Measurements from ENCODE around the gene MYO9A.

The MYO9A gene

GRCh38 chr15:71939981-71940588, 177.9 kb downstream of the MYO9A start:
- TF ChIP-seq, protein P1, sequence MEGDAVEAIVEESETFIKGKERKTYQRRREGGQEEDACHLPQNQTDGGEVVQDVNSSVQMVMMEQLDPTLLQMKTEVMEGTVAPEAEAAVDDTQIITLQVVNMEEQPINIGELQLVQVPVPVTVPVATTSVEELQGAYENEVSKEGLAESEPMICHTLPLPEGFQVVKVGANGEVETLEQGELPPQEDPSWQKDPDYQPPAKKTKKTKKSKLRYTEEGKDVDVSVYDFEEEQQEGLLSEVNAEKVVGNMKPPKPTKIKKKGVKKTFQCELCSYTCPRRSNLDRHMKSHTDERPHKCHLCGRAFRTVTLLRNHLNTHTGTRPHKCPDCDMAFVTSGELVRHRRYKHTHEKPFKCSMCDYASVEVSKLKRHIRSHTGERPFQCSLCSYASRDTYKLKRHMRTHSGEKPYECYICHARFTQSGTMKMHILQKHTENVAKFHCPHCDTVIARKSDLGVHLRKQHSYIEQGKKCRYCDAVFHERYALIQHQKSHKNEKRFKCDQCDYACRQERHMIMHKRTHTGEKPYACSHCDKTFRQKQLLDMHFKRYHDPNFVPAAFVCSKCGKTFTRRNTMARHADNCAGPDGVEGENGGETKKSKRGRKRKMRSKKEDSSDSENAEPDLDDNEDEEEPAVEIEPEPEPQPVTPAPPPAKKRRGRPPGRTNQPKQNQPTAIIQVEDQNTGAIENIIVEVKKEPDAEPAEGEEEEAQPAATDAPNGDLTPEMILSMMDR (IDR thresholded peaks at IDR 0.05; ENCODE audit: low read length, missing control alignments), result no peak
- DNase-seq (ENCODE audit: low read depth), result no peak
- no peak overlapping the region for H3K4me3 ChIP-seq (replicated peaks; ENCODE audit: low read depth, low read length)

DNA sequence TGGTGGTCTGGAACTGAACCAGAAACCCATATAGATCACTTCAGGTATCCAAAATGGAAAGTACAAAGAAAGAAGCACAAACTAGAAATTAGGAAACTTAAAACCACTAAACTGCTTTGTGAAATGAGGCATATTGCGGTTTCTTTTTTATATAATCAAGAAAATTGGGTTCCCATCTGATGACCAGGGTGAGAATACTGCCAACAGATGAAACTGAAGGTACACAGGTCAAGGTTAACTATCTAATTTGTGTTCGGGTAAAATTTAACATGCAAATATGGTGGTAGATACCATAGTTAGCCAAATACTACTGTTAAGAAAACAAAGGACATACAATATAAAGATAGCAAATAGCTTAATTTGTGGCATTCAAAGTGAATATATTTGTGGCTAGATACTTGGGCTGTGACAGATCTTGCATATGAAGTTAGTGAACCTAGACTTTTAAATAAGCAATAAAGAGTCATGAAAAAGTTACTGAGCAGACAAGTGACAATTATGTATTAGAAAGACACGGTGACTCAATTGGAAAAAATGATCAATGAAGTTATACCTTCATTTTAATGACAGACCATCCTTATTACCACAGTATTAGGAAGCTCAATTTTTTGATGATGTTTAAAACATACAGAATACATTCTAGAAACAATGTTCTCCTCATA, 180.2 kb downstream of the MYO9A start:
- no peak overlapping the region for H3K4me3 ChIP-seq (replicated peaks; ENCODE audit: low read depth, low read length)
- DNase-seq (ENCODE audit: low read depth), result no peak
- TF ChIP-seq, protein P1 (IDR thresholded peaks at IDR 0.05; ENCODE audit: low read length, missing control alignments), result no peak

DNA sequence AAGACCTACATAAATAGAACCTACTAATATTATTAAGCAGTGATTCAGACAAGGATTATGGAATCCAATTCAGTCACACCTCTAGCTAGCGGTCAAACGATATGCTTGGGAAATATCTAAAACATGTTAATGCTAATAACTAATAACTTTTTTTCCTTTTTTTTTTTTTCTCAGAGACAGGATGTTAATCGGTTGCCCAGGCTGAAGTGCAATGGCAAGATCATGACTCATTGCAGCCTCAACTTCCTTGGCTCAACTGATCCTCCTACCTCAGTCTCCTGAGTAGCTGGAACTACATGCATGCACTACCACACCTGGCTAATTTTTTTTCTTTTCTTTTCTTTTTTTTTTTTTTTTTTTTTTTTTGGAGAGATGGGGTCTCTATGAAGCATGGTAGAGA, 183.5 kb downstream of the MYO9A start:
- TF ChIP-seq, protein P1 (IDR thresholded peaks at IDR 0.05; ENCODE audit: low read length, missing control alignments), result no peak
- H3K4me3 ChIP-seq (replicated peaks; ENCODE audit: low read depth, low read length), result no peak overlapping the region
- no peak for DNase-seq (ENCODE audit: low read depth)

DNA sequence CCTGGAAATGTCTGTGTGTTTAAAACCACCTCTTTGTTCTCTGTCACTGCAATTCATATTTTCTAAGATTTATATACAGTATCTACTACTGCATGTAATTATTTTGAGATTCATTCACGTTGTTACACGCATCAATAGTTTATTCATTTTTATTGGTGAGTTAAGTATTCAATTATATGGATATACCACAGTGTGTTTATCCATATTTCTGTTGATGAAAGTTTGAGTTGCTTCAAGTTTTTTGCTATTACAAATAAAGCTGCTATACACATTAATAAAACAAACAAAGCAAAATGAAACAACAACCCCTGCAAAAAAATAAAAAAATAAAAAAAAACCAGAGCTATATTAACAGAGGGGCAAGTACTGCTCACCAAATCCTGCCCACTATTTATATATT, 185.3 kb downstream of the MYO9A start:
- H3K4me3 ChIP-seq (replicated peaks; ENCODE audit: low read depth, low read length), result no peak overlapping the region
- DNase-seq (ENCODE audit: low read depth), result no peak
- TF ChIP-seq, protein P1 (IDR thresholded peaks at IDR 0.05; ENCODE audit: low read length, missing control alignments), result no peak

GRCh38 chr15:71931261-71931660, 186.7 kb downstream of the MYO9A start:
- TF ChIP-seq, protein P1 (IDR thresholded peaks at IDR 0.05; ENCODE audit: low read length, missing control alignments), result no peak
- DNase-seq (ENCODE audit: low read depth), result no peak
- no peak overlapping the region for H3K4me3 ChIP-seq (replicated peaks; ENCODE audit: low read depth, low read length)

- no peak for DNase-seq (ENCODE audit: low read depth)
- H3K4me3 ChIP-seq (replicated peaks; ENCODE audit: low read depth, low read length), result no peak overlapping the region
- TF ChIP-seq, protein P1 (IDR thresholded peaks at IDR 0.05; ENCODE audit: low read length, missing control alignments), result no peak
These were observed 192.8 kb downstream of the MYO9A start for GRCh38 chr15:71925145-71925544.

GRCh38 chr15:71921191-71921590, 196.8 kb downstream of the MYO9A start:
- no peak overlapping the region for H3K4me3 ChIP-seq (replicated peaks; ENCODE audit: low read depth, low read length)
- no peak for DNase-seq (ENCODE audit: low read depth)
- TF ChIP-seq, protein P1 (IDR thresholded peaks at IDR 0.05; ENCODE audit: low read length, missing control alignments), result no peak

Measured in fibroblast of pulmonary artery (primary cell).